SW480 (cell line): ENCODE data around the gene OR4D1.
"Not testable (repeated sequence)": the region's sequence is repeated elsewhere in the genome, so short reads cannot be mapped to it uniquely, and the experiment has no call there.

ENCODE experiments used
- DNase-seq: peaks from one replicate; pipeline ENCODE4 v3.0.0-alpha.2; 2016; ENCODE audit warnings: low spot score

The OR4D1 gene

GRCh38 chr17:58147930-58148434 lies at the start of gene OR4D1:
TSS of gene OR4D1 (plus strand) at chr17:58148384. CDS start at chr17:58155154, 6,770 bp downstream.
- no peak for DNase-seq

GRCh38 chr17:58100506-58100905 lies 47.7 kb upstream of the OR4D1 start:
- no peak for DNase-seq

GRCh38 chr17:58101898-58102297 lies 46.3 kb upstream of the OR4D1 start:
- DNase-seq, result not testable (repeated sequence)

- DNase-seq, result no peak
Observed at GRCh38 chr17:58105093-58105492, 43.1 kb upstream of the OR4D1 start.

GRCh38 chr17:58107306-58107705 lies 40.9 kb upstream of the OR4D1 start:
- no peak for DNase-seq

GRCh38 chr17:58109197-58109596 lies 39.0 kb upstream of the OR4D1 start:
- DNase-seq, result no peak

GRCh38 chr17:58110012-58110411 lies 38.2 kb upstream of the OR4D1 start:
- DNase-seq, result no peak

GRCh38 chr17:58111676-58112075 lies 36.5 kb upstream of the OR4D1 start:
- no peak for DNase-seq

GRCh38 chr17:58112970-58113631 lies 35.1 kb upstream of the OR4D1 start:
- DNase-seq, result peak; percentile 57

- DNase-seq, result no peak
Observed at GRCh38 chr17:58113947-58114346, 34.2 kb upstream of the OR4D1 start.

GRCh38 chr17:58117382-58117781 lies 30.8 kb upstream of the OR4D1 start:
- DNase-seq, result no peak

- no peak for DNase-seq
Observed at GRCh38 chr17:58119491-58119890, 28.7 kb upstream of the OR4D1 start.

- peak; percentile 28 for DNase-seq
Observed at GRCh38 chr17:58120195-58120822, 27.9 kb upstream of the OR4D1 start.

- DNase-seq, result peak; percentile 52
Observed at GRCh38 chr17:58121925-58122324, 26.3 kb upstream of the OR4D1 start.

- no peak for DNase-seq
Observed at GRCh38 chr17:58127846-58128245, 20.3 kb upstream of the OR4D1 start.

- DNase-seq, result not testable (repeated sequence)
Observed at GRCh38 chr17:58132697-58133096, 15.5 kb upstream of the OR4D1 start.

GRCh38 chr17:58136669-58137279 lies 11.4 kb upstream of the OR4D1 start:
- peak; percentile 36 for DNase-seq

- no peak for DNase-seq
Observed at GRCh38 chr17:58141505-58141904, 6.7 kb upstream of the OR4D1 start.

- not testable (repeated sequence) for DNase-seq
Observed at GRCh38 chr17:58143335-58143734, 4.8 kb upstream of the OR4D1 start.

- DNase-seq, result no peak
Observed at GRCh38 chr17:58144801-58145200, 3.4 kb upstream of the OR4D1 start.

GRCh38 chr17:58148609-58149008 lies 425 bp downstream of the OR4D1 start:
- DNase-seq, result no peak

GRCh38 chr17:58150394-58150793 lies 2.2 kb downstream of the OR4D1 start:
- DNase-seq, result no peak

- peak; percentile 37 for DNase-seq
Observed at GRCh38 chr17:58153046-58153445, 4.9 kb downstream of the OR4D1 start.
